ENCODE data around the gene ERBB4.

The ERBB4 gene

DNA sequence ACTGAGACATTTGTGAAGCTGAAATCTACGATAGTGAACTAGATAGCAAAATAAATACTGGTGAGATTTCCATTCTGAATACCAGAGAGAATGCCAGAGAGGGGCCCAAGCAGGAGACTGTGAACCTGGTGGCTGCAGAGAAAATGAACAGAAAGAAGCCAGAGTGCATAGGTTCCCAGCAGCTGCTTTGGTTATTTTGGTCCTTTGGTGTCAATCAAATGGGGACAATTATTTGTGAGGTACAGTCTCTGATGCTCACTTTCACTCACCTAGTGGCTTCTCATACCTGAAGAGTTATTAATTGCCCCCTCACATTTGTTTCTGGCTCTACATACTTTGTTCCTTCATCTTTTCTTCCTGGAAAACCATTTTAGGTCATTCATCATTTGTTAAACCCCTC lies 1170.1 kb downstream of the ERBB4 start:
- DNase-seq (ENCODE audit: low spot score): no peak
- no peak overlapping the region for H3K27ac ChIP-seq
- TF ChIP-seq, protein P1, sequence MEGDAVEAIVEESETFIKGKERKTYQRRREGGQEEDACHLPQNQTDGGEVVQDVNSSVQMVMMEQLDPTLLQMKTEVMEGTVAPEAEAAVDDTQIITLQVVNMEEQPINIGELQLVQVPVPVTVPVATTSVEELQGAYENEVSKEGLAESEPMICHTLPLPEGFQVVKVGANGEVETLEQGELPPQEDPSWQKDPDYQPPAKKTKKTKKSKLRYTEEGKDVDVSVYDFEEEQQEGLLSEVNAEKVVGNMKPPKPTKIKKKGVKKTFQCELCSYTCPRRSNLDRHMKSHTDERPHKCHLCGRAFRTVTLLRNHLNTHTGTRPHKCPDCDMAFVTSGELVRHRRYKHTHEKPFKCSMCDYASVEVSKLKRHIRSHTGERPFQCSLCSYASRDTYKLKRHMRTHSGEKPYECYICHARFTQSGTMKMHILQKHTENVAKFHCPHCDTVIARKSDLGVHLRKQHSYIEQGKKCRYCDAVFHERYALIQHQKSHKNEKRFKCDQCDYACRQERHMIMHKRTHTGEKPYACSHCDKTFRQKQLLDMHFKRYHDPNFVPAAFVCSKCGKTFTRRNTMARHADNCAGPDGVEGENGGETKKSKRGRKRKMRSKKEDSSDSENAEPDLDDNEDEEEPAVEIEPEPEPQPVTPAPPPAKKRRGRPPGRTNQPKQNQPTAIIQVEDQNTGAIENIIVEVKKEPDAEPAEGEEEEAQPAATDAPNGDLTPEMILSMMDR (IDR thresholded peaks at IDR 0.05): no peak
- H3K4me3 ChIP-seq: no peak overlapping the region

DNA sequence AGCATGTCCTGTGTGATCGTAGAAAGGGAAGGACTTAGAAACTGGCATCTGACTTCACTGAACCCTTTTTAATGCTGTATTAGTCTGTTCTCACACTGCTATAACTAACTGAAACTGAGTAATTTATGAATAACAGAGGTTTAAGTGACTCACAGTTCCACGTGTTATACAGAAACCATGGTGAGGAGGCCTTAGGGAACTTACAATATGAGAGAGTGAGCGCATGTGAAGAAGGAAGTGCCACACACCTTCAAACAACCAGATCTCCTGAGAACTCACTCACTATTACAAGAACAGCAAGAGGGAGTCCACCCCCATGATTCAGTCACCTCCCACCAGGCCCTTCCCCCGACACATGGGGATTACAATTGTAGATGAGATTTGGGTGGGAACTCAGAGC lies 1170.9 kb downstream of the ERBB4 start:
- Histone ChIP-seq H3K27ac (no peak overlapping the region), H3K4me3 (no peak overlapping the region)
- TF ChIP-seq, protein P1 (IDR thresholded peaks at IDR 0.05): no peak
- no peak for DNase-seq (ENCODE audit: low spot score)

DNA sequence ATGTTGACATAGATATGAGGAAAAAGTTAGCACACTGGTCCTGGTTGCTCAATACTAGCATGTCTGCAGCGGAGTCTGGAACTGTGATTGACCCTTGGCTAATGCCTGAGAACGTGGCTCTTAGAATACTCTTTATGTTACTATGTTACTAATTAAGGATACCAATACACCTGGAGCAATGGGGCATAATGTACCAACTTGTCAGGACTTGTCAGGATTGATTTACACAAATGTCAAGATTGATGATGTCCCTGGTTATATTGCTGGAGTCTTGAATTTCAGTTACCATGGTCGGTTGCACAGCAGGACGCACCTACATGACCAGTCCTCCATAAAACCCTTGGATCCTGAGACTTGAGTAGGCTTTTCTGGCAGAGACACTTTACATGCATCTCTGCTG lies 1171.3 kb downstream of the ERBB4 start:
- TF ChIP-seq, protein P1 (IDR thresholded peaks at IDR 0.05): no peak
- Histone ChIP-seq H3K27ac (no peak overlapping the region), H3K4me3 (no peak overlapping the region)
- no peak for DNase-seq (ENCODE audit: low spot score)

DNA sequence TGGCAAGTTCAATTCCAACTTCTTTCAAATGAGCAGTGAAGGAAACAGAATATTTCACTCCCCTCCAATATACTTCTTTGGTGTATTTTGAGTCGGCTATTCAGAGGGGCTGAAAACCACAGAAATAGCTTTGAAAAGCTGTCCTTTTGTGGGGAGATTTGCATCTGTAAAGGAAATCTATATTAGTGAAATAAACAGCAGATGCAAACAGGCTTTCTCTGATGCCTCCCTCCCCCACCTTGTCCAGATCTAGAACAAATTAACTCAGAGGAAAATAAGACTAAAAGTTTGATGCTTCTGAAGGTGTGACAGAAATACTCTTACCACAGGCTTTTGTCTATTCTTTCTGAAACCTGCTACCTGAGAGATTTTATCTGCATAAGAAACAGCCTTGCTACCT lies 1173.7 kb downstream of the ERBB4 start:
- Histone ChIP-seq H3K4me3 (no peak overlapping the region), H3K27ac (no peak overlapping the region)
- DNase-seq (ENCODE audit: low spot score): no peak
- TF ChIP-seq, protein P1 (IDR thresholded peaks at IDR 0.05): no peak

DNA sequence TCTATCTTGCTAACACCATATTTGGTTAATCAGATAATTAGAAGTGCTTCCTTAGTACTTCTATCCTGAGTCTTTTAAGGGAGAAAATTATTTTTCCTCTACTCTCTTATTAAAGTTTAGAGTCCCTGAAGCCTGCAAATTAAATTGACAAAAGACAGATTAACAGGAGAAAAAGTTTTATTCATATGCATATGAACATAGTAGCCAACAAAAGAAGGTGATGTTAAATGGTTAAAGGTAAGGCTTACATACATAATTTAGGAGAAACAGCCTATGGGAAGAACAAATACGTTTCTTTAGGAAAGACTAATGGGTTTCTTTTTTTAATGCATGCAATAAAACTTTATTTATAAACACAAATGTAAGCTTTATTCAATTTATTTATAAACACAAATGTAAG lies 1177.2 kb downstream of the ERBB4 start:
- no peak overlapping the region for H3K4me3 ChIP-seq
- H3K27ac ChIP-seq: no peak overlapping the region
- TF ChIP-seq, protein P1 (IDR thresholded peaks at IDR 0.05): no peak

DNA sequence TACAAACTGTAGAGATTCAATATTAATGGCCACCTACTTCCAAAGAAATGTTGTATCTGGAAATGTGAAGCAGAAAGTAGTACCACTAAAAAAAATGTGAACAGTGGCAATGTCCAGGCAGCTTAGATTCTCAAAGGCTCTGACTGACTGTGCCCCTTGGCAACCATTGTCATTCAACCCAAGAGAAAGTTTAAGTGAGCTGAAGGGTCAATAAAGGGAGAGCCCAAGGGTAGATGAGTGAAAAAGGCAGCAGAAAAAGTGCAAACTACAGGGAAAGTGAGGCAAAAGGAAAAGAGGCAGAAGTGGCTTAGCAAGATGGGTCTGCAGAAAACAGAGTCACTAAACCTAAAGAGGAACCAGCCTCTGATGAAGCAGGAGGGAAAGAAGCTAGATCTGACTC lies 1179.3 kb downstream of the ERBB4 start:
- Histone ChIP-seq H3K4me3 (no peak overlapping the region), H3K27ac (no peak overlapping the region)
- TF ChIP-seq, protein P1 (IDR thresholded peaks at IDR 0.05): no peak
- DNase-seq (ENCODE audit: low spot score): no peak

More for the DNA sequence above, 1177.2 kb downstream of the ERBB4 start:
- DNase-seq (ENCODE audit: low spot score): no peak

DNA sequence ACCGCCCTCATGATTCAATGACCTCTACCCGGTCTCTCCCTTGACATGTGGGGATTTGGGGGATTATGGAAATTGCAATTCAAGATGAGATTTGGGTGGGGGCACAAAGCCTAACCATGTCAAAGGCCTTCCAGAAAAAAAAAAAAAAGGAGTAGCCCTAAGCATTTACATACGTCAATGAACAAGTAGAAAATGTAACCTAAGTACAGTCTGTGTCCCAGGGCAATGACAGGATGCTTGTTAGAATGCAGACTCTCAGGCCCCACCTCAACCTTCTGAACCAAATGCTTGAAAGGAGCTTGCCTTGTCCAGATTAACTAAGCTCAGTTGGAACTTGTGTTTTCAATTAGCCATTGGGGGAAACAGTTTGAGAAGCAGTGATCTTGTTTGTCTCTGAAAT lies 1180.1 kb downstream of the ERBB4 start:
- TF ChIP-seq, protein P1 (IDR thresholded peaks at IDR 0.05): no peak
- Histone ChIP-seq H3K4me3 (no peak overlapping the region), H3K27ac (no peak overlapping the region)
- DNase-seq (ENCODE audit: low spot score): no peak
